IMR-90 (cell line): ENCODE results near the gene SH3BP5.

Experiments used
- CEBPB ChIP-seq: IDR thresholded peaks from 2 replicates; pipeline ENCODE4 v1.6.1; 2012; ENCODE audit warnings: low read depth, low read length, improper control_type of control experiment
- CTCF ChIP-seq: conservative IDR thresholded peaks from 2 replicates; pipeline ENCODE4 v1.5.1; 2012; ENCODE audit warnings: mild to moderate bottlenecking, low read depth, low read length, improper control_type of control experiment
- FOS ChIP-seq: fragments of 150-350 bp; IDR thresholded peaks from 2 replicates; pipeline ENCODE4 v1.6.1; 2016; ENCODE audit warnings: low read depth, low read length
- MAFK ChIP-seq: IDR thresholded peaks from 2 replicates; pipeline ENCODE4 v1.6.1; 2012; ENCODE audit warnings: low read depth, low read length, improper control_type of control experiment
- MXI1 ChIP-seq: IDR thresholded peaks from 2 replicates; pipeline ENCODE4 v1.6.1; 2012; ENCODE audit warnings: low read depth, mild to moderate bottlenecking, low read length, moderate library complexity, borderline replicate concordance
- POLR2A ChIP-seq: IDR thresholded peaks from 2 replicates; pipeline ENCODE4 v1.6.1; 2012; ENCODE audit warnings: mild to moderate bottlenecking, low read depth, low read length
- RAD21 ChIP-seq: IDR thresholded peaks from 2 replicates; pipeline ENCODE4 v1.6.1; 2012; ENCODE audit warnings: low read length, improper control_type of control experiment
- RCOR1 ChIP-seq: IDR thresholded peaks from 2 replicates; pipeline ENCODE4 v1.6.1; 2012; ENCODE audit warnings: mild to moderate bottlenecking, low read length, improper control_type of control experiment; ENCODE audit not compliant: insufficient replicate concordance
- RFX5 ChIP-seq: IDR thresholded peaks from 2 replicates; pipeline ENCODE4 v1.8.0; 2012; ENCODE audit warnings: low read depth, mild to moderate bottlenecking, low read length, moderate library complexity
- SMC3 ChIP-seq: fragments of 150-350 bp; IDR thresholded peaks from 2 replicates; pipeline ENCODE4 v1.6.1; 2016; ENCODE audit warnings: low read depth, mild to moderate bottlenecking, antibody characterized with exemption, low read length, moderate library complexity
- USF2 ChIP-seq: fragments of 150-350 bp; IDR thresholded peaks from 2 replicates; pipeline ENCODE4 v1.6.1; 2017; ENCODE audit warnings: mild to moderate bottlenecking, antibody characterized with exemption, low read length, low read depth

GRCh38 chr3:15339786-15340215 is 7.4 kb upstream of the SH3BP5 start:
- TF ChIP-seq CTCF (no peak), RAD21 (no peak), RCOR1 (no peak), SMC3 (no peak), MAFK (no peak), POLR2A (no peak), USF2 (no peak), RFX5 (no peak), FOS (peak; percentile 46; the same call in 1 of the 2 replicates), MXI1 (no peak), CEBPB (no peak)
